Stimulated activated CD8-positive, alpha-beta memory T cell treated with anti-CD3 and anti-CD28 coated beads, Interleukin-15, amount 100 ng/mL, for 48 hours (primary cell): ENCODE measurements around the gene GTF2A2.
A peak's percentile ranks its signal among the peaks of the same experiment; 100 is the strongest.
"Not testable (repeated sequence)": the region's sequence is repeated elsewhere in the genome, so short reads cannot be mapped to it uniquely, and the experiment has no call there.

Experiments
- DNase-seq, 2 donors: peaks; one replicate each; pipeline ENCODE4 v3.0.0-alpha.2; 2020; ENCODE audit warnings: low read depth in 2 of 2

The GTF2A2 gene

GRCh38 chr15:59656897-59657634 is at the start of gene GTF2A2:
TSS of gene GTF2A2 (minus strand) at chr15:59657515. CDS start at chr15:59652277, 5,238 bp downstream.
- DNase-seq: peak; percentile 93

GRCh38 chr15:59703979-59704796 is 46.9 kb upstream of the GTF2A2 start:
- DNase-seq: no peak

- no peak for DNase-seq
These were observed 45.0 kb upstream of the GTF2A2 start for GRCh38 chr15:59702351-59702750.

DNA sequence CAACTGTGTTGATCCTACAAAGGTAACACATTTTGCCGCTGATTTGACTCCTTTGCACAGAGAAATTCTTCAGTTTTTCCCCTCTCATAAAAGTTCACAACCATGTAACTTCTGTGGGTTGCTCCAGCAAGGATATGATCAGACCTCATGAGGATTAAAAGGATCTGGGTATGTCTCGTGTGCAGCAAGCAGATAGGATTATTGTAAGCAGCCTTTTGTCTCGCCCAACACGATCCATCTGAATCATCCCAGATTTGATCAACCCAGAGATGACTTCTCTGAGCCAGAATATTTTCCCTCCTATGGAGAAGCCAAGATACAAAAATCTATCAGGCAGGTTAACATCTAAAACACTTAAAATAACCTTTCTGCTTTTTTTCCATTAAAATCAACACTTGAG is 44.6 kb upstream of the GTF2A2 start:
- DNase-seq: no peak

DNA sequence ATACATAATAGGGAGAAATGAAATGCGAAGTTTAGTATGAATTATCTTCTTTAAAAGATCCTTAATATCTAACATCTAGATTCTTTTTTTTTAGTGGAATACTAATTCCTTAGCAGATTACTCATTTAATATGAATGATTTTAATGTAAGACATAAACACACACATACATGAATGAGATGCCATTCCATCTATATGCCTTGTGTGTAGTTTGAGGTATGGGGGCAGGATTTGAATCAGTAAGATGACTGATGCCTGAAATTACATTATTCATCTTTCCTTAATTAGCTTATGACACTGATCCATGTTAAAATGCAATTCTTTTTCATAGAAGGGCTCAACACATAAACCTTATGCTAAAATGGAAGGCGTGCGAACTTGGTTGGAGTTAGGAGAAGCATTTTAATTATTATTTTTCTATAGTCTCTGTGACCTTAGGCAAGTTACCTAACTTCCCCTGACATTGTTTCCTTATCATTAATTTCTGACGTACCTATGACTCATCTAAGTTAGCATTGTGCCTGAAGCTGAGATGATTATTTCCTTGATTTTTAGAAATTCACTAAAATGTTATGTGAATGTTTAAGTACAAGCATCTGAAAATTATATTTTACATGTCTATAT is 42.6 kb upstream of the GTF2A2 start:
- DNase-seq: no peak

- DNase-seq: not testable (repeated sequence)
These were observed 40.8 kb upstream of the GTF2A2 start for GRCh38 chr15:59698065-59698464.

DNA sequence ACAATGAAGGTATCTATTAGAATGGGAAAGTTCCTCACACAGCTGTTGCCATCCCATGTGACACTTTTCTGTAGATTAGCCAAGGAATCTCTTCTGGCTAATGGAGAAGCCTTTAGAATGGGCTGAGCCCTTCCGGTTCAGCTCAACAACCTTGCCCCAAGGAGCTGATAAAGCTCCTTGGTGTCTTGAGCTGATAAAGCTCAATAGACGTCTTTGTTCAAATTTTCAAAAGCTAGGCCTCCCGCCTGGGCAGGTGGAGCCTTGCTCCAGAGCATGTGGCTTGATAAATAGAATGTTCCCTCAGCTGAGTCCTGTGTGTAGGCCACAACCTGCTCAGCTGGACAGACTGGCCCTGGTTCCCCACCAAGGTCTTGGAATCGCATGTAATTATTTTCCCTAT is 39.0 kb upstream of the GTF2A2 start:
- no peak for DNase-seq

DNA sequence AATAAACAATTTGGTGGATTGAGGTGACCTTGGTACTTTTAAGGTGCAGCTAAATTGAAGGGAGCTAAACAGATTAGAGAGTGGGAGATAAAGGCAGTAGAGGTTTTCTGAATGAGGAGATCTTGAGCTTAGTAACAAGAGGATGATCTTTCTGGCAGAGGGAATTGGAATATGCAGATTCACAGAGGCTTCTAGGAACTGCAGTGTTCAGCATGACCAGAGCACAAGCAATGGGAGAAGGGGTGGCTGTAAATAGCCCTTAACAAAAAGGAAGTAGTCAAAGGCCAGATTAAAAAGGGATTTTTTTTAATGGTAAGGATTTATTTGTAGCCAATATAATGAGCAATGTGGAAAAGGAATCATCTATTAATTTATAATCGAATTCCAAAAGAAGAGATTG is 37.5 kb upstream of the GTF2A2 start:
- no peak for DNase-seq

GRCh38 chr15:59691194-59691805 is 34.0 kb upstream of the GTF2A2 start:
- no peak for DNase-seq

DNA sequence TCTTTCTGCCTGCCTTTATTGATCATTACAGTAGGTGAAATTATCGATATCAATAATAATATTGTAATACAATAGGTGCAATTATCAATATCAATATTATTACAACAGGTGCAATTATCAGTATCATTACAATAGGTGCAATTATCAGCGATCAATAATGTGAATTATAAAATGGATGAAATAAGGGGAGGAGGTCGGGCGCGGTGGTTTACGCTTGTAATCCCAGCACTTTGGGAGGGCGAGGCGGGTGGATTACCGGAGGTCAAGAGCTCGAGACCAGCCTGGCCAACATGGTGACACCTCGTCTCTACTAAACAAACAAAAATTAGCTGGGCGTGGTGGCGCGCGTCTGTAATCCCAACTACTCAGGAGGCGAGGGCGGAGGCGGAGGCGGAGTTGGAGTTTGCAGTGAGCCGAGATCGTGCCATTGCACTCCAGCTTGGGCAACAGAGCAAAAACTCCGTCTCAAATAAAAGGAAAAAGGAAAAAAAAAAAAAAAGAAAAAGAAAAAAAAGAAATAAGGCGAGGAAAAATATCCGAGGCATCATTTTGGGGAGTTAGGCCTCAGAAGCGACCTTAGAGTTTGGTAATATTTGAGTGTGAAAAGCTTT is 32.4 kb upstream of the GTF2A2 start:
- DNase-seq: peak; percentile 33 to 37

GRCh38 chr15:59688782-59689625 is 31.7 kb upstream of the GTF2A2 start, which contains the start of gene BNIP2:
TSS of gene BNIP2 (minus strand) at chr15:59689320. CDS start at chr15:59682457, 6,863 bp downstream.
- DNase-seq: peak; percentile 97 to 98

- DNase-seq: no peak
These were observed 31.1 kb upstream of the GTF2A2 start for GRCh38 chr15:59688423-59688781.

- DNase-seq: no peak
These were observed 30.5 kb upstream of the GTF2A2 start for GRCh38 chr15:59687836-59688235.

DNA sequence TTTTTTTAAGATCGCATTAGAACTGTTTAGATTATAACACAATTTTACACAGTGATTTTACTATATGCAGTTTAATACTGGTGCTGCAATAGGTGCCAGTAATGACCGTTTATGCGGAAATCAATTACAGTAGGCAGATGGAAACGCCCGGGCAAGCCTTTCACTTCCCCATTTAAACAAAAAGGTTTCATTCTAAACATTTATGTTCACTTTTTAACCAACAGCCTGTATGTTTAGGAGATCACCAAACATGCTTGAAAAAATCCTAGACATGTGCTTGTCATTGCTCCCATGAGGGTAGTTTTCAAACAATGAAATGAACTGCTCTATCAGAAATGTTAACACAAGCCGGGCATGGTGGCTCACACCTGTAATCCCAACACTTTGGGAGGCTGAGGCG is 29.1 kb upstream of the GTF2A2 start:
- DNase-seq: no peak

DNA sequence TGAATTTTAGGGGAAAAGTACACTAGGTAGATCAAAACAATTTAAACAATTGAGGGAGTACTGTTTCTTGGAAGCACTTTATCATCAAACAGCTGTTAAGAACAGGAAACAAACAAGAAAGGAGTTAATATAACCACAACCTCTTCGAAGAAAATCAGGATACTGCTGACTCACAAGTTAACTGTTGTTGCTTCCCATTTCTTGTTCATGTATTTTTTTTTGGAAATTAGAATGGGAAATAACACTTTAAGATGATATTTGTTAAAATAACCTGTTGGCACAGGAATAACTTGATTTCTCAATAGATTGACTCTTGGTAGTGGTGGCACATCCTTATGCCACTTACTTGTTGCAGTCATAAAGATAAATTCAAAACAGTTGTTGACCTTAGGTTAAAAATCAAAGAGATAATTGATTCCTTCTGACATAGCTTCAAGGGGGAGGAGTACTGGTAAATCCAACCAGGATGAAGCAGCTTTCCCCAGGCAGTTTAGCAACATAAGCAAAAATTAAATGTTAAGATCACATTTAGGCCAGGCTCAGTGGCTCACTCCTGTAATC is 28.5 kb upstream of the GTF2A2 start:
- no peak for DNase-seq

GRCh38 chr15:59680870-59681269 is 23.6 kb upstream of the GTF2A2 start:
- DNase-seq: no peak

GRCh38 chr15:59680346-59680745 is 23.0 kb upstream of the GTF2A2 start:
- DNase-seq: no peak

- DNase-seq: no peak
These were observed 21.3 kb upstream of the GTF2A2 start for GRCh38 chr15:59678620-59679019.

DNA sequence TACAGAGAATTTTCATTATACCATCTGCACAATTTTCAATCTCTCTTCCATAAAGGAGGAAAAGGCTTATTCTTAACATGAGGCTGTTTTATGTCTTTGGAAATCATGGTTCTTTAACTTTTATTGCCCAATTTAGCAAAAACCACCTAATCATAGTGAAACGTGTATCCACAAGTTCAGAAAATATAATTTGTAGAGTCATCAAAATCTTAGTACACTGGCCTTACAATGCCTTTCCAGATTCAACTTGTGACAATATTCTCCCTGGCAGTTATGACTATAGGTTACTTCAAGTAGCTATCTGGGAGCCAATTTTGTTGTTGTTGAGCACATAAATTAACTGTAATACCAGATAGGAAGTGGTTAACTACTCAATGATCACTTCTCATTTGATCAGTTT is 20.9 kb upstream of the GTF2A2 start:
- no peak for DNase-seq

GRCh38 chr15:59676565-59676964 is 19.2 kb upstream of the GTF2A2 start:
- no peak for DNase-seq
